ENCODE data around the gene BRICD5. TPM values are rescaled to one million over a fixed set of nuclear protein-coding genes. Genes with fewer than 3 reads are reported as not detected.

The BRICD5 gene
- total and polyA plus RNA-seq, 2 of the 13 experiments (the other 11 are each of a cell fraction or from before 2014, with no cell fraction given) = 1.6 to 5.8 TPM

DNA sequence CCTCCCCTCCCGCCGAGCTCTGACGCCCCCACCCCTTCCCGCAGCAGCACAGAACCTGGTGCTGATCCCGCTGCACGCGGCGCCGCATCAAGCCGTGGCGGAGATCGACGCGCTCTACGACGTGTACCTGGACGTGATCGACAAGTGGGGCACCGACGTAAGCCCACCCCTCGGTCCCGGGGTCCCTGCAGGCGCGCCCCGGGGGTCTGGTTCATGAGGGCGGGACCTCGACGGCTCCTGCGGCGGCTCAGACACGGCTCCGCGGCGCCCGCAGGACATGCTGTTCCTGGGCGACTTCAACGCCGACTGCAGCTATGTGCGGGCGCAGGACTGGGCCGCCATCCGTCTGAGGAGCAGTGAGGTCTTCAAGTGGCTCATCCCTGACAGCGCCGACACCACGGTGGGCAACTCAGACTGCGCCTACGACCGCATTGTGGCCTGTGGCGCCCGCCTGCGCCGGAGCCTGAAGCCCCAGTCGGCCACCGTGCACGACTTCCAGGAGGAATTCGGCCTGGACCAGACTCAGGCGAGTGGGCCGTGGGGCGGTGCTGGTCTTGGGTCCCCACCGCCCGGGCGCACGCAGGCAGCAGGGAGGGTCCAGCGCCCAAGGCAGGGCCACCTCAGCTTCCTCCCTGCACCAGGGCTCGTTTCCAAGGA, 27.0 kb upstream of the BRICD5 start (continued):
- TF ChIP-seq ZHX1 (CRISPR knock-in tag; IDR thresholded peaks at IDR 0.05; ENCODE audit: low read depth) (0 out of 2 replicates have a peak, but pooled peaks have one; percentile 52), KAT7 (CRISPR knock-in tag; IDR thresholded peaks at IDR 0.05; ENCODE audit: borderline replicate concordance) (no peak), POGZ (CRISPR knock-in tag; IDR thresholded peaks at IDR 0.05) (no peak), FLYWCH1 (CRISPR knock-in tag; IDR thresholded peaks at IDR 0.05) (no peak), LBX2 (CRISPR knock-in tag; IDR thresholded peaks at IDR 0.05; ENCODE audit: borderline replicate concordance) (no peak), AKAP8 (CRISPR knock-in tag; IDR thresholded peaks at IDR 0.05) (peak; percentile 71; the same call in 1 of the 2 replicates), CEBPG (CRISPR knock-in tag; IDR thresholded peaks at IDR 0.05) (no peak), ZNF709 (CRISPR knock-in tag; IDR thresholded peaks at IDR 0.05) (no peak), ZNF362 (CRISPR knock-in tag; IDR thresholded peaks at IDR 0.05; ENCODE audit: borderline replicate concordance) (no peak), ATF7 (IDR thresholded peaks at IDR 0.05) (no peak), ATF7 (CRISPR knock-in tag; IDR thresholded peaks at IDR 0.05) (no peak), SP140L (CRISPR knock-in tag; IDR thresholded peaks at IDR 0.05; ENCODE audit: borderline replicate concordance) (no peak)
- TF ChIP-seq, protein P1, sequence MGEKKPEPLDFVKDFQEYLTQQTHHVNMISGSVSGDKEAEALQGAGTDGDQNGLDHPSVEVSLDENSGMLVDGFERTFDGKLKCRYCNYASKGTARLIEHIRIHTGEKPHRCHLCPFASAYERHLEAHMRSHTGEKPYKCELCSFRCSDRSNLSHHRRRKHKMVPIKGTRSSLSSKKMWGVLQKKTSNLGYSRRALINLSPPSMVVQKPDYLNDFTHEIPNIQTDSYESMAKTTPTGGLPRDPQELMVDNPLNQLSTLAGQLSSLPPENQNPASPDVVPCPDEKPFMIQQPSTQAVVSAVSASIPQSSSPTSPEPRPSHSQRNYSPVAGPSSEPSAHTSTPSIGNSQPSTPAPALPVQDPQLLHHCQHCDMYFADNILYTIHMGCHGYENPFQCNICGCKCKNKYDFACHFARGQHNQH (CRISPR knock-in tag; IDR thresholded peaks at IDR 0.05) = no peak
